Mesothelial cell of epicardium (in vitro differentiated cells): ENCODE data around the gene IL26. TPM values are rescaled to one million over a fixed set of nuclear protein-coding genes. Genes with fewer than 3 reads are reported as not detected.

ENCODE experiments used
- DNase-seq, 2 experiments: peaks; one replicate each; pipeline ENCODE4 v3.0.0; 2021; ENCODE audit warnings: low spot score in 2 of 2; ENCODE audit not compliant: unreplicated experiment in 2 of 2
- H3K27ac Mint-ChIP-seq: 2 replicates; pipeline ENCODE4 v1.8.0; 2021; ENCODE audit warnings: mixed read lengths
- H3K27me3 Mint-ChIP-seq: 2 replicates; pipeline ENCODE4 v1.8.0; 2021; ENCODE audit warnings: low read depth, mixed read lengths
- H3K36me3 Mint-ChIP-seq: 2 replicates; pipeline ENCODE4 v1.8.0; 2021; ENCODE audit warnings: mixed read lengths
- H3K4me1 Mint-ChIP-seq: 2 replicates; pipeline ENCODE4 v1.8.0; 2021; ENCODE audit warnings: mixed read lengths
- H3K4me3 Mint-ChIP-seq: 2 replicates; pipeline ENCODE4 v1.8.0; 2021; ENCODE audit warnings: mild to moderate bottlenecking, moderate library complexity, mixed read lengths
- H3K9me3 Mint-ChIP-seq: 2 replicates; pipeline ENCODE4 v1.8.0; 2021; ENCODE audit warnings: mixed read lengths
- total RNA-seq: library from RNA; stranded (reverse); gene quantifications from 3 replicates; pipeline ENCODE4 v1.2.1, GENCODE V29; 2021
- TF ChIP-seq, protein P1 (sequence below): fragments of 200-600 bp; sonication (generic); IDR thresholded peaks from one replicate; pipeline ENCODE4 v1.5.0; 2021; ENCODE audit warnings: antibody characterized with exemption; ENCODE audit not compliant: unreplicated experiment

IL26 gene
- total RNA-seq, 1 donor from 2014 or later = not detected

- Mint-ChIP-seq H3K4me3 (no peak overlapping the region), H3K27ac (no peak overlapping the region), H3K9me3 (peaks cover 8% of the 10 kb centered on the region), H3K4me1 (peaks cover 6% of the 10 kb centered on the region), H3K27me3 (peaks cover 3% of the 10 kb centered on the region), H3K36me3 (no peaks in the 10 kb centered on the region)
- TF ChIP-seq, protein P1, sequence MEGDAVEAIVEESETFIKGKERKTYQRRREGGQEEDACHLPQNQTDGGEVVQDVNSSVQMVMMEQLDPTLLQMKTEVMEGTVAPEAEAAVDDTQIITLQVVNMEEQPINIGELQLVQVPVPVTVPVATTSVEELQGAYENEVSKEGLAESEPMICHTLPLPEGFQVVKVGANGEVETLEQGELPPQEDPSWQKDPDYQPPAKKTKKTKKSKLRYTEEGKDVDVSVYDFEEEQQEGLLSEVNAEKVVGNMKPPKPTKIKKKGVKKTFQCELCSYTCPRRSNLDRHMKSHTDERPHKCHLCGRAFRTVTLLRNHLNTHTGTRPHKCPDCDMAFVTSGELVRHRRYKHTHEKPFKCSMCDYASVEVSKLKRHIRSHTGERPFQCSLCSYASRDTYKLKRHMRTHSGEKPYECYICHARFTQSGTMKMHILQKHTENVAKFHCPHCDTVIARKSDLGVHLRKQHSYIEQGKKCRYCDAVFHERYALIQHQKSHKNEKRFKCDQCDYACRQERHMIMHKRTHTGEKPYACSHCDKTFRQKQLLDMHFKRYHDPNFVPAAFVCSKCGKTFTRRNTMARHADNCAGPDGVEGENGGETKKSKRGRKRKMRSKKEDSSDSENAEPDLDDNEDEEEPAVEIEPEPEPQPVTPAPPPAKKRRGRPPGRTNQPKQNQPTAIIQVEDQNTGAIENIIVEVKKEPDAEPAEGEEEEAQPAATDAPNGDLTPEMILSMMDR = no peak
- no peak for DNase-seq
These were observed 40.0 kb downstream of the IL26 start for GRCh38 chr12:68185598-68185997.

DNA sequence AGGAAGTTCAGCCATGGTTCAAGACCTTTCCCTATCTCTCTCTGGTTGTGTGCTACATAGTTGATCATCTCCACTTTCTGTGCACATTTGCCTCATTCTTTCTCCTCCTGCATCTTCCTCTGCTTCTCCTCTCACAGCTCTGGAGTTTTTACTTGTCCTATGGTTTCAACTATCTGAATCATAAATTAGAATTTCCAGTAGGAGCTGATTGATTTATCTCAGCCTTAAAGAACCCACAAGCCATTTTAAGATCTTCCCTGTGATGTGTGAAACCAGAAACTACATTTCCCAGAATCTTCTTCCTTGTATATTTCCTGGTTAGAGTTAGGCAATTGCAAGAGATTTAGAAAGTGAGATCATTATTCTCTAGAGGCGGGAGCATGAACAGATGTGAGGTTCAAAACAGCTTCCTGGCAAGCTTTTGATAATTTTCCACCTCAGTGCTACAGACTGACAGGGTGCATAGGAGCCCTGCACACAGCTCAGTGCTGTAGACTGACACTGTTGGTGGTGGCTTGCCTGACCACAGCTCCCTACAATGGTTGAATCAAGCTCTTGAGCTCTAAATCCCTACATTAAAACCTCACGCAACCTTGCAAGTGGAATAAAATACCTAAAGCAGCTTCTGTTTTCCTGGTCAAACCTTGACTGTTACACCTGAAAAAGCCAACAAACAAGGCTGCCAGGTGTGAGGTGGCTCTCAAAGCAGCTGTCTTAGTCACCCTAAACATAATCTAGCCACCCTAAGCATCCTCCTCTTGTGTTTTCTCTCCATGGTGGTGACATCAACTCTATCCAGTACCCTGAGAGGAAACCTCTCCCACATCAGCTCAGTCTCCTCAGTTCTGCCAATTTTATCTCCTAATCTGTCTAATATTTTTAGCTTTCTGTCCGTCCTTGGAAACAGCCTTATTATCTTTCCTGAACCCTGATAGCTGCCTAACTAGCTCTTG, 44.5 kb downstream of the IL26 start:
- Mint-ChIP-seq H3K4me1 (peaks cover 8% of the 10 kb centered on the region), H3K27ac (no peak overlapping the region), H3K36me3 (no peaks in the 10 kb centered on the region), H3K9me3 (no peaks in the 10 kb centered on the region), H3K27me3 (no peaks in the 10 kb centered on the region), H3K4me3 (no peak overlapping the region)
- TF ChIP-seq, protein P1 = no peak
- no peak for DNase-seq

GRCh38 chr12:68178774-68179439, 46.7 kb downstream of the IL26 start:
- Mint-ChIP-seq H3K9me3 (peaks cover 14% of the 10 kb centered on the region), H3K4me3 (no peak overlapping the region), H3K27ac (no peak overlapping the region), H3K4me1 (peaks cover 15% of the 10 kb centered on the region), H3K27me3 (no peaks in the 10 kb centered on the region), H3K36me3 (no peaks in the 10 kb centered on the region)
- TF ChIP-seq, protein P1 = no peak
- no peak for DNase-seq

GRCh38 chr12:68178184-68178583, 47.4 kb downstream of the IL26 start:
- no peak for DNase-seq
- H3K27ac Mint-ChIP-seq = no peak overlapping the region
- H3K4me1 Mint-ChIP-seq = peaks cover 15% of the 10 kb centered on the region
- H3K9me3 Mint-ChIP-seq = peaks cover 14% of the 10 kb centered on the region
- TF ChIP-seq, protein P1 = no peak
- H3K36me3 Mint-ChIP-seq = no peaks in the 10 kb centered on the region
- H3K4me3 Mint-ChIP-seq = no peak overlapping the region
- H3K27me3 Mint-ChIP-seq = no peaks in the 10 kb centered on the region

- TF ChIP-seq, protein P1 = no peak
- Mint-ChIP-seq H3K4me3 (no peak overlapping the region), H3K9me3 (peaks cover 14% of the 10 kb centered on the region), H3K36me3 (no peaks in the 10 kb centered on the region), H3K27me3 (no peaks in the 10 kb centered on the region), H3K27ac (no peak overlapping the region), H3K4me1 (peaks cover 15% of the 10 kb centered on the region)
- DNase-seq = no peak
These were observed 48.0 kb downstream of the IL26 start for GRCh38 chr12:68177562-68177961.
